Dendritic cell treated with granulocyte-macrophage colony-stimulating factor and Interleukin-4, amounts not matched to agents 40 ng/mL and 50 ng/mL, for 4 days (primary cell): ENCODE measurements around the gene GTPBP6.
"Not testable (repeated sequence)": the region's sequence is repeated elsewhere in the genome, so short reads cannot be mapped to it uniquely, and the experiment has no call there.

Source experiments
- H3K27ac Mint-ChIP-seq: one replicate; pipeline ENCODE4 v1.8.0; 2022; ENCODE audit warnings: mild to moderate bottlenecking, mixed read lengths
- H3K27me3 Mint-ChIP-seq: one replicate; pipeline ENCODE4 v1.8.0; 2022; ENCODE audit warnings: mild to moderate bottlenecking, mixed read lengths
- H3K36me3 Mint-ChIP-seq: one replicate; pipeline ENCODE4 v1.8.0; 2022; ENCODE audit warnings: low read depth, mixed read lengths
- H3K4me1 Mint-ChIP-seq: one replicate; pipeline ENCODE4 v1.8.0; 2022; ENCODE audit warnings: low read depth, mixed read lengths
- H3K4me3 Mint-ChIP-seq: one replicate; pipeline ENCODE4 v1.8.0; 2022; ENCODE audit warnings: mild to moderate bottlenecking, moderate library complexity, mixed read lengths
- H3K9me3 Mint-ChIP-seq: one replicate; pipeline ENCODE4 v1.8.0; 2022; ENCODE audit warnings: mixed read lengths
- intact Hi-C: fragments of 100-400 bp; cut with micrococcal nuclease; formaldehyde crosslinking; loops from one replicate; pipeline ENCODE4 v1.15.0; 2022

Gene GTPBP6

GRCh38 chrX:257054-257453 lies 61.5 kb downstream of the GTPBP6 start:
- H3K27me3 Mint-ChIP-seq, intact Hi-C loops, H3K27ac Mint-ChIP-seq, H3K36me3 Mint-ChIP-seq, H3K4me3 Mint-ChIP-seq, H3K9me3 Mint-ChIP-seq: not testable (repeated sequence)
- H3K4me1 Mint-ChIP-seq = peaks cover 12% of the 10 kb centered on the region

GRCh38 chrX:255923-256331 lies 62.7 kb downstream of the GTPBP6 start:
- H3K4me1 Mint-ChIP-seq = peaks cover 9% of the 10 kb centered on the region
- H3K36me3 Mint-ChIP-seq = peaks cover 9% of the 10 kb centered on the region
- peaks cover 8% of the 10 kb centered on the region for H3K9me3 Mint-ChIP-seq
- no peak overlapping the region for H3K27ac Mint-ChIP-seq
- no peak overlapping the region for H3K4me3 Mint-ChIP-seq
- H3K27me3 Mint-ChIP-seq = no peaks in the 10 kb centered on the region
- intact Hi-C loops = no loop called here
